ENCODE results near the gene LRCH3.

DNA sequence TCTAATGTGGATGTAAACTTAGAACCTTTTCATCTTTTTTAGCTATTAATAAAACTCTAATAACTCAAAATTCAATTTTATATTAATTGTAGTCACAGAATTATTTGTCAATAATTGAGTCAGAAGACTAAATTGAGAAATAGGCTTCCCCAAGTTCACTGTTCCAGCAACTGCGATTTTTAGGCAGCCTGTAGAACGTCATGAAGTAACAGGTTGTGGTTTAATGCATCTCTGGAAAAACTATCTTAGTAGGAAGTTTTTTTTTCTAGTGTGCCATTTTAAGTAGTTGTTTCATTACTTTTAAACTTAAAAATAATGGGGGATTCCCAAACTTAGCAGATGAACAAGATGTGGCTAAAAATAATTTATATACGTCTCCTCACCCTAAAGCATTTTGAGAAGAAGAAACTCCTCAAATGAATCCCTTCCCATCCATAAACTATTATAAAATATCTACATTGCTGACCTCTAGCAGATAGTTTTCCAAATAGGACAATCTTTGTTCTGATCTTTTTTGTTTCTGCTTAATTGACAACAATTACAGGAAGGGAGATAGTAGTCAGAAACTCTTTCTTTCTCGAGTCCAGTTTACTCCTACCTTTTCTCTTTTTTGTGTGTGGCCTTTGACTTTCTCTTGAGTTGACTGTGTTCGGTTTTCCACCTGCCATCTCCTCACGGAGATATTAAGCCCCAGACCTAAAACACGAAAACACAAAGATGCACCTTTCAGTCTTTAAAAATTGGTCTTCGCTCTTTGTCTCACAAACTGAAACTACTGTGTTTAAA lies 43.1 kb downstream of the LRCH3 start:
- TF ChIP-seq CTCF (IDR thresholded peaks at IDR 0.05; ENCODE audit: poor library complexity) (no peak), EZH2phosphoT487 (IDR thresholded peaks at IDR 0.05; ENCODE audit: low read depth, severe bottlenecking, unreplicated experiment) (no peak), EZH2 (IDR thresholded peaks at IDR 0.05; ENCODE audit: borderline replicate concordance) (no peak)

All from hepatocyte (in vitro differentiated cells).